Panc1 (cell line): ENCODE measurements around the gene CTXN1.

Source experiments
- CTCF ChIP-seq: fragments of 450-650 bp; IDR thresholded peaks from 2 replicates; pipeline ENCODE4 v1.5.1; 2017; ENCODE audit warnings: mild to moderate bottlenecking
- POLR2AphosphoS5 ChIP-seq: IDR thresholded peaks from 2 replicates; pipeline ENCODE4 v1.6.1; 2012; ENCODE audit warnings: mild to moderate bottlenecking, low read depth, low read length, moderate library complexity
- REST ChIP-seq, 2 experiments: IDR thresholded peaks; 2 replicates each; pipeline ENCODE4 v1.6.1; 2011 to 2012; ENCODE audit warnings: low read depth in 2 of 2, control low read depth in 1 of 2, low read length in 1 of 2, mild to moderate bottlenecking in 1 of 2, moderate library complexity in 1 of 2; ENCODE audit not compliant: insufficient read depth in 1 of 2
- SIN3A ChIP-seq: IDR thresholded peaks from 2 replicates; pipeline ENCODE4 v1.6.1; 2012; ENCODE audit warnings: low read depth, mild to moderate bottlenecking, low read length, moderate library complexity, borderline replicate concordance; ENCODE audit not compliant: insufficient read depth

- TF ChIP-seq CTCF = peak; percentile 85
- TF ChIP-seq POLR2AphosphoS5 = no peak; the same call in 1 of the 2 replicates
- peak; percentile 23; the same call in 1 of the 2 replicates for TF ChIP-seq SIN3A
- peak in 1 of 2 experiments; percentile 58; a peak in 1 of 4 replicates for TF ChIP-seq REST (IDR thresholded peaks at IDR 0.05; ENCODE audit: insufficient read depth in 1 of 2, low read depth in 2 of 2, low read length in 1 of 2)
Measured at GRCh38 chr19:7944177-7944761, 18.3 kb upstream of the CTXN1 start.
